ENCODE measurements around the gene XPNPEP2.

Gene XPNPEP2

DNA sequence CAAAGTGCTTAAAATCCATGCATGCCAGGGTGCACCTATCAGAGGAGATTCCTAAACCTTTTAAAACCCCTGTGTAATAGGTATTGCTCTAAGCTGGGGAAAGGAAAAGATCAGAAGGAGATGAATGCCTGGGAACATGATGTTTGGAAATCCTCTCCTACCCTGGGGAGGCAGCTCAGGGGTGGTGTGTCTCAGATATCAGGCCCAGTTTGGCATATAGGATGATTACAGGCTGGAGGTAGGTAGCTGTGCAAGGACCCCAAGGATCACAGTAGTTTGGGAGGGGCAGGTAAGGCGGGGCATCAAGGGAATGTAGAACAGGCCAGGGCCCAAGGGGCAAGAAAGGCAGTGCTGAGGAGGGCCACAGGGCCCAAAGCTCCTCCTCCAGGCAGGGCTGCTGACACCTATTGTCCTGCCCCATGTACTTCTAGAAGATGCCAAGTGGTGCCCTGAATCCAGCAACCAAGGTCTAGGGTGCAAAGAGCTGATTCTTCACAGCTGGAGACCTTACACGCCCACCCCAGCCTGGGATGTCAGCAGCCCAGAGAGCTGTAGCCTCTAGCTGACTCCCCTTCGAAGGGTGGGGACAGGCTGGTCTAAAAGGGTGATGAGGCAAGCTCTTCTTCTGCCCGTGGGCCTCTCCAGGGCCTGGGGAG is 58.6 kb downstream of the XPNPEP2 start:
- ChIA-PET CTCF (interaction anchor here (1.1 to 1.3 kb wide), 4 partner anchors 9 to 71 kb away, joined by 3 to 5 read pairs (median 3); no protein-coding TSS in a partner anchor), POLR2A (no interaction called here)
- TF ChIP-seq, protein P1, sequence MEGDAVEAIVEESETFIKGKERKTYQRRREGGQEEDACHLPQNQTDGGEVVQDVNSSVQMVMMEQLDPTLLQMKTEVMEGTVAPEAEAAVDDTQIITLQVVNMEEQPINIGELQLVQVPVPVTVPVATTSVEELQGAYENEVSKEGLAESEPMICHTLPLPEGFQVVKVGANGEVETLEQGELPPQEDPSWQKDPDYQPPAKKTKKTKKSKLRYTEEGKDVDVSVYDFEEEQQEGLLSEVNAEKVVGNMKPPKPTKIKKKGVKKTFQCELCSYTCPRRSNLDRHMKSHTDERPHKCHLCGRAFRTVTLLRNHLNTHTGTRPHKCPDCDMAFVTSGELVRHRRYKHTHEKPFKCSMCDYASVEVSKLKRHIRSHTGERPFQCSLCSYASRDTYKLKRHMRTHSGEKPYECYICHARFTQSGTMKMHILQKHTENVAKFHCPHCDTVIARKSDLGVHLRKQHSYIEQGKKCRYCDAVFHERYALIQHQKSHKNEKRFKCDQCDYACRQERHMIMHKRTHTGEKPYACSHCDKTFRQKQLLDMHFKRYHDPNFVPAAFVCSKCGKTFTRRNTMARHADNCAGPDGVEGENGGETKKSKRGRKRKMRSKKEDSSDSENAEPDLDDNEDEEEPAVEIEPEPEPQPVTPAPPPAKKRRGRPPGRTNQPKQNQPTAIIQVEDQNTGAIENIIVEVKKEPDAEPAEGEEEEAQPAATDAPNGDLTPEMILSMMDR (IDR thresholded peaks at IDR 0.05; ENCODE audit: control extremely low read depth, extremely low read depth, low read depth, missing control alignments) = no peak
- no peak for DNase-seq (ENCODE audit: extremely low spot score)

DNA sequence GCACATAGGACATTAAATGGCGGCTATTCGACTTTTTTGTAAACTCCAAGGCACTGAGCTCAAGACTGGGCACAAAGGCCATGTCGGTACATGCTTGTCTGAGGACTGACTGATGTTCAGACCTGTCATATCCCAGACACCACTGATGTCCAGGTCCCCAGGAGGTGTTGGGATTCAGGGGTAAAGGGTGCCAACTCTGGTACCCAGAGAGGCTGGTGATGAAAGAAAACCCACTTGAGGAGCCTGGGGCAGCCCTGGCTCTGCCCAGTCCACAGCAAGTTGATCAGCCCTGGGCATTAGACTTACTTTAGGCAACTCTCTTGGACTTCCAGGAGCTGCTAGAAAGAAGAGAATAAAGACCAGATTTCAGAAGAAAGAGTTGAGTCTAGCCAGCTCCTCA is 59.7 kb downstream of the XPNPEP2 start:
- TF ChIP-seq, protein P1 (IDR thresholded peaks at IDR 0.05; ENCODE audit: control extremely low read depth, extremely low read depth, low read depth, missing control alignments) = no peak
- DNase-seq (ENCODE audit: extremely low spot score) = no peak
- ChIA-PET CTCF (interaction anchor here (0.7 to 1.3 kb wide), 4 partner anchors 10 to 72 kb away, joined by 3 read pairs; no protein-coding TSS in a partner anchor), POLR2A (no interaction called here)

DNA sequence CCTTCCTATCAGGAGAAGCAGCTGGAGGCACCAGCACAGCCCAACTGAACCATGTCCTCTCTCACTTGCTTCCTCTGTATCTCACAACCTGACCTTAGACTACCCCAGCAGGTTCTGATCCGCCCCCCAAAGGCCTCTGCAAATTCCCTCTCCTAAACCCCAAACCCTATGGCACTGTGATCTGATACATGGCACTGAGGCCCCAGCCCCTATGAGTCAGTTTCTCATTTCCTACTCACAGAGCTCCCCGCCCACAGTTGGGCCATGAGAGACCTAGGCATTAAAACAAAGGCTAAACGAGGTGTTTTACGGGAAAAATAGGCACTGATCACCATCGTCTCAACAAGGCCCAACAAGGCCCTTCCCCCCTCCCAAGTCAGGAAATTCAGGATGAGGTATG is 60.1 kb downstream of the XPNPEP2 start:
- POLR2A ChIA-PET = no interaction called here
- DNase-seq (ENCODE audit: extremely low spot score) = no peak
- TF ChIP-seq, protein P1 (IDR thresholded peaks at IDR 0.05; ENCODE audit: control extremely low read depth, extremely low read depth, low read depth, missing control alignments) = no peak
- CTCF ChIA-PET = interaction anchor here (0.7 to 1.0 kb wide), 2 partner anchors 15 to 25 kb away, joined by 3 read pairs; no protein-coding TSS in a partner anchor

DNA sequence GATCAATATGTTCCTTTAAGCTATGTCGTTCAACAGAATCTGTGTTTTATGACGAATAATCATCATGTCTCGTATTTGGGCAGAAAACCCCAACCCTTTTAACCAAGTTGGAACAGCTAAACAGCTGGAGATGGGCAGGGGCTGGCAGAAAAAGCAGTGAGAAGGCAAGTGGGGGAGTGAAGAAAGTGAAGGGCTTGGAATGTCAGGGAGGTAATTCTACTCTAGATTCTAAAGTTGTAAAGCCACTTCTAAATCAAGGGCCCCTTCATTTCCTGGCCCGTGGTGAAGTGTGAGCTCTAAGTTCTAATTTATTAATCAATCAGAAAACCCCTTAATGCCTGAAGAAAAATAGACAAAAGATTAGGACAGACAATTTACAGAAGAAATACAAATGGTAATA is 61.4 kb downstream of the XPNPEP2 start:
- POLR2A ChIA-PET = no interaction called here
- TF ChIP-seq, protein P1 (IDR thresholded peaks at IDR 0.05; ENCODE audit: control extremely low read depth, extremely low read depth, low read depth, missing control alignments) = no peak
- no peak for DNase-seq (ENCODE audit: extremely low spot score)
- CTCF ChIA-PET = interaction anchor here (0.9 to 1.1 kb wide), 3 partner anchors 22 to 125 kb away, joined by 3 to 4 read pairs (median 3); no protein-coding TSS in a partner anchor

DNA sequence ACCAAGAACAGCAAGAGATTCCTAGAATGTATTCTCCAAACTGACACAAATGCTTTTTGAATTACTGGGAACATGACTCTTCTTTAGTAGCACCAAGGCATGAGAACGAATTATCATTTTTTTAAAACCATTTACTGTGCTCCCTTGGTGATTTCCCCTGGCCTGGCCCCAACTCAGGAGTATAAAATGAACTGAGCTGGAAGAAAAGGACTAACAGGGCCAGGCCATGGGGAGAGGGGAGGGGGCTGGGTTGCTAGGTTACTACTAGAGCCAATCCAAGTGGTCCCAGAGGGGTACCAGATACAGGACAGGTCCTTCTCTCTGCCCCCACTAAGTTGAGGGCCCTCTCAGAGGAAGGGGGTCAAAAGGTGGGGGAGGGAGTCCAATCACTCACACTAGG is 64.1 kb downstream of the XPNPEP2 start:
- no peak for DNase-seq (ENCODE audit: extremely low spot score)
- POLR2A ChIA-PET = no interaction called here
- CTCF ChIA-PET = interaction anchor here (0.9 kb wide), 1 partner anchor 32 kb away, joined by 3 read pairs; no protein-coding TSS in a partner anchor
- TF ChIP-seq, protein P1 (IDR thresholded peaks at IDR 0.05; ENCODE audit: control extremely low read depth, extremely low read depth, low read depth, missing control alignments) = no peak

DNA sequence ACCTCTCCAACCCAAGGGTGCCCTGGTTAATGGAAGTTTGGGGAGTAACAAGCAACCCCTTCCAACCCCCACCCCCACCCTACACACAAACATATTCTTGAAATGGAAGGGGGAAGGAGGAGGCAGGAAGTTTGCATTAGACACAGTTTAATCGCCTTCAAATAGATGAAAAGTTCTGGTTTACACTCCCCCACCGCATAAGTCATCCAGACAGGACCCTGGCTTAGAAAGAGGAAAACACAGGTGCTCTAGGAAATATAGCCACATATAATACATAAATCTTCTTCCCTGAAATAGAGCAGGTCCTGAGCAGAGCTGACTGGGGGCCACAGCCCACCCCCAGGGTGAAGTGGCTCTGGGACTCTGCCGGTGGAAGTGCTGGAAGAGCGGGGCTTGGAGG is 66.0 kb downstream of the XPNPEP2 start:
- ChIA-PET POLR2A (no interaction called here), CTCF (interaction anchor here (2.3 kb wide), 1 partner anchor 18 kb away, joined by 8 read pairs; no protein-coding TSS in a partner anchor)
- TF ChIP-seq, protein P1 (IDR thresholded peaks at IDR 0.05; ENCODE audit: control extremely low read depth, extremely low read depth, low read depth, missing control alignments) = no peak
- no peak for DNase-seq (ENCODE audit: extremely low spot score)

Measured in GM10248 (cell line).